D721Med (cell line): ENCODE measurements around the gene LETM1.

Experiments used
- DNase-seq: peaks from one replicate; pipeline ENCODE4 v3.0.0; 2011; ENCODE audit warnings: low spot score; ENCODE audit not compliant: insufficient read length
- FAIRE-seq: peaks from 2 replicates; lab custom pipeline; 2011; peaks lifted over from hg19 to GRCh38; lab: Jason Lieb, UNC
- CTCF ChIP-seq: IDR thresholded peaks from 2 replicates; pipeline ENCODE4 v1.5.1; 2012; ENCODE audit warnings: mild to moderate bottlenecking, control low read depth; ENCODE audit not compliant: insufficient read depth; ENCODE audit errors: missing control alignments

The LETM1 gene

GRCh38 chr4:1798580-1799386, 57.2 kb downstream of the LETM1 start:
- DNase-seq (no peak), FAIRE-seq (no peak)
- no peak for TF ChIP-seq CTCF

GRCh38 chr4:1797861-1798579, 57.9 kb downstream of the LETM1 start:
- DNase-seq (no peak), FAIRE-seq (no peak)
- no peak for TF ChIP-seq CTCF

GRCh38 chr4:1797298-1797860, 58.6 kb downstream of the LETM1 start:
- TF ChIP-seq CTCF: no peak
- DNase-seq: no peak
- no peak for FAIRE-seq

- TF ChIP-seq CTCF: no peak
- DNase-seq: no peak
- no peak for FAIRE-seq
Observed at GRCh38 chr4:1796486-1797204, 59.3 kb downstream of the LETM1 start.

GRCh38 chr4:1795299-1796195, 60.4 kb downstream of the LETM1 start:
- no peak for DNase-seq
- FAIRE-seq: no peak
- no peak for TF ChIP-seq CTCF

GRCh38 chr4:1794809-1795298, 61.1 kb downstream of the LETM1 start:
- TF ChIP-seq CTCF: no peak
- FAIRE-seq (no peak), DNase-seq (no peak)
